ENCODE measurements around the gene POMT1.

GRCh38 chr9:131495785-131496184 lies 6.9 kb upstream of the POMT1 start:
- no peak for TF ChIP-seq POLR2A (IDR thresholded peaks at IDR 0.05)
- no peak for TF ChIP-seq POLR2AphosphoS5 (IDR thresholded peaks at IDR 0.05; ENCODE audit: insufficient read depth in 1 of 2, low read depth in 1 of 2)
- no peak for TF ChIP-seq CTCF (IDR thresholded peaks at IDR 0.05)
